ENCODE measurements around the gene PAK6.

DNA sequence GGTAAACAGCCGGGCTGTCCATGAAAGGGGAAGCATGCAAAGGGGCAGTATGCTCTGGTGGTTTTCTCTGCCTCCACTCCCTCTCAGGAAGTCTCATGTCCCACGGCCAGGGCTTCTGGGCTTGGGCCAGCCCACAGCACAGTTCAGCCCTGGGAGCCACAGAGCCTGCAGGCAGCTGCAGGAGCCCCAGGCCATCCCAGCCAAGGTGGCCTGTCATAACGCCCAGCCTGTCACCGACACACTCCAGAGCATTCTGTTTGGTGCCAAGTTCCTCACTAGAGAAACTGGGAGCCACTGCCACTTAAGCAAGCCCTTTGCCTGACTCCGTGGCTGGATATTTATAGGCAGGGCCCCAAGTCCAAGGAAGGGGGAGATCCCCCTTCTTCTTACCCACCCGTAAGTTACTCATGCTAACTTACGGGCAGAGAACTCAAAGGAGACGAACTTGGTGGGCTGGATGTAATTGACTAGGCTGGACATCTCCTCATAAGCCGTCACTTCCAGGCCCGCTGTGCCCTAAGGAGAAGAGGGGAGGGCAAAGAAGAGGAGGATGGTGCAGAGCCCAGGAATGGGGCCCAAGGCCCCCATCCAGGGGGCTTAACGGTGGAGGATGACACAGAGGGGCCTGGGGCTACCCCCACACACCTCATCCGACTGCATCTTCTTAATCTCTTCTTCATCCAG, 57.2 kb downstream of the PAK6 start:
- no peak for TF ChIP-seq CTCF (IDR thresholded peaks at IDR 0.05)
- TF ChIP-seq EP300 (IDR thresholded peaks at IDR 0.05): no peak
- no peak for TF ChIP-seq POLR2A (IDR thresholded peaks at IDR 0.05)

Measured in gastroesophageal sphincter (tissue), 3 donors.